Fibroblast of lung (primary cell): ENCODE data around the gene UGT1A5.

Experiments
- EZH2 ChIP-seq: IDR thresholded peaks from 2 replicates; pipeline ENCODE4 v1.5.1; 2012; ENCODE audit warnings: low read length, control low read depth, mild to moderate bottlenecking; ENCODE audit errors: missing control alignments
- TF ChIP-seq, protein P1 (sequence below), 2 donors: IDR thresholded peaks in 1 of 2; conservative IDR thresholded peaks in 1 of 2; 1 replicate in 1 of 2; 2 replicates in 1 of 2; pipeline ENCODE4 v1.5.1; 2011 to 2012; ENCODE audit warnings: low read length in 2 of 2, control low read depth in 1 of 2, inconsistent platforms in 1 of 2, low read depth in 1 of 2, mild to moderate bottlenecking in 1 of 2

DNA sequence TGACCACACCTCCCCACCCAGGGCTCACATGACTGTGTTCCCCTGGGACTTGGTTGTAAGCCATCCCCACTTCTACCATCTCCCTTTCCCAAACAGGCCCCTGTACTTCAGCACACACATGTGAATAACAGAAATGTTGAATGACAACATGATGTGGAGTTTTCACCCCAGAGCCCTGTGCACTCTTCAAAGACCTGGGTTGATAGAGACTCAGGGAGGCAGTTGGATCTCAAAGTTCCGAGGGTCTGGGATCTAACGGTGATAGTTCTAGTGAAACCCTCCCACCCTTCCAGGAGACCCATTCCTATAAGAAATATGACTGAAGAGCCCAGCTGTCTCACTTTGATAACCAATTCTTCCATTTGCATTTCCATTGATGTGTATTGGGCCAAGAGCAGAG lies 65.3 kb downstream of the UGT1A5 start, which contains the start of gene MROH2A:
- TF ChIP-seq, protein P1, sequence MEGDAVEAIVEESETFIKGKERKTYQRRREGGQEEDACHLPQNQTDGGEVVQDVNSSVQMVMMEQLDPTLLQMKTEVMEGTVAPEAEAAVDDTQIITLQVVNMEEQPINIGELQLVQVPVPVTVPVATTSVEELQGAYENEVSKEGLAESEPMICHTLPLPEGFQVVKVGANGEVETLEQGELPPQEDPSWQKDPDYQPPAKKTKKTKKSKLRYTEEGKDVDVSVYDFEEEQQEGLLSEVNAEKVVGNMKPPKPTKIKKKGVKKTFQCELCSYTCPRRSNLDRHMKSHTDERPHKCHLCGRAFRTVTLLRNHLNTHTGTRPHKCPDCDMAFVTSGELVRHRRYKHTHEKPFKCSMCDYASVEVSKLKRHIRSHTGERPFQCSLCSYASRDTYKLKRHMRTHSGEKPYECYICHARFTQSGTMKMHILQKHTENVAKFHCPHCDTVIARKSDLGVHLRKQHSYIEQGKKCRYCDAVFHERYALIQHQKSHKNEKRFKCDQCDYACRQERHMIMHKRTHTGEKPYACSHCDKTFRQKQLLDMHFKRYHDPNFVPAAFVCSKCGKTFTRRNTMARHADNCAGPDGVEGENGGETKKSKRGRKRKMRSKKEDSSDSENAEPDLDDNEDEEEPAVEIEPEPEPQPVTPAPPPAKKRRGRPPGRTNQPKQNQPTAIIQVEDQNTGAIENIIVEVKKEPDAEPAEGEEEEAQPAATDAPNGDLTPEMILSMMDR (conservative IDR thresholded peaks at IDR 0.05 in 1 of 2, IDR thresholded peaks at IDR 0.05 in 1 of 2; ENCODE audit: low read depth in 1 of 2, low read length in 2 of 2) = no peak
- TF ChIP-seq EZH2 = no peak
